ENCODE data around the gene HS3ST4. TPM values are rescaled to one million over a fixed set of nuclear protein-coding genes. Genes with fewer than 3 reads are reported as not detected.
"Not testable (repeated sequence)": the region's sequence is repeated elsewhere in the genome, so short reads cannot be mapped to it uniquely, and the experiment has no call there.

Gene HS3ST4
- total RNA-seq, 4 donors from 2014 or later, result 0.15 to 4.6 (median 0.37) TPM

DNA sequence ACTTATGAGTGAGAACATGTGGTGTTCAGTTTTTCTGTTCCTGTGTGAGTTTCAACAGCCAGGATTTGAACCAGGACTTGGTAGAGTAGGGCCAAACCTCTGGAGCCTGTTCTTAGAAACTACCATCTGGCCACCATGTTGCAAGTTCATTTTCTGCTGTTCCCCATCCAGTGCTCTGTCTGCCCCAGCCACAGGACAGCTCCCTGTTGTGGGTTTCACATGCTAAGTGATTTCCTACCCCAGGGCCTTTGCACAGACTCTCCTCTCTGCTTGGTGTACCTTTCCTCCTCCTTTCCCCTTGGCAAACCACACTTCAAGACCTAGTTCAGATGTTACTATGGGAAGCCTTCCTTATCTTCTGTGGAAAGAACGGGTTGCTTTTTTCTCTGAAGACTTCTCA is 79.5 kb downstream of the HS3ST4 start:
- WGBS, 2 donors, result 95 to 100% methylated on average over 1 of the region's 1 CpG
- DNase-seq, result no peak
- TF ChIP-seq, protein P1, sequence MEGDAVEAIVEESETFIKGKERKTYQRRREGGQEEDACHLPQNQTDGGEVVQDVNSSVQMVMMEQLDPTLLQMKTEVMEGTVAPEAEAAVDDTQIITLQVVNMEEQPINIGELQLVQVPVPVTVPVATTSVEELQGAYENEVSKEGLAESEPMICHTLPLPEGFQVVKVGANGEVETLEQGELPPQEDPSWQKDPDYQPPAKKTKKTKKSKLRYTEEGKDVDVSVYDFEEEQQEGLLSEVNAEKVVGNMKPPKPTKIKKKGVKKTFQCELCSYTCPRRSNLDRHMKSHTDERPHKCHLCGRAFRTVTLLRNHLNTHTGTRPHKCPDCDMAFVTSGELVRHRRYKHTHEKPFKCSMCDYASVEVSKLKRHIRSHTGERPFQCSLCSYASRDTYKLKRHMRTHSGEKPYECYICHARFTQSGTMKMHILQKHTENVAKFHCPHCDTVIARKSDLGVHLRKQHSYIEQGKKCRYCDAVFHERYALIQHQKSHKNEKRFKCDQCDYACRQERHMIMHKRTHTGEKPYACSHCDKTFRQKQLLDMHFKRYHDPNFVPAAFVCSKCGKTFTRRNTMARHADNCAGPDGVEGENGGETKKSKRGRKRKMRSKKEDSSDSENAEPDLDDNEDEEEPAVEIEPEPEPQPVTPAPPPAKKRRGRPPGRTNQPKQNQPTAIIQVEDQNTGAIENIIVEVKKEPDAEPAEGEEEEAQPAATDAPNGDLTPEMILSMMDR (IDR thresholded peaks at IDR 0.05), result no peak
- TF ChIP-seq POLR2A (IDR thresholded peaks at IDR 0.05), result no peak
- intact Hi-C loops (cut with DNase I), result no loop called here
- Histone ChIP-seq H3K9me3 (no peaks in the 10 kb centered on the region), H3K27ac (no peak overlapping the region), H3K27me3 (no peaks in the 10 kb centered on the region), H3K4me1 (no peaks in the 10 kb centered on the region), H3K36me3 (no peaks in the 10 kb centered on the region), H3K4me3 (no peak overlapping the region)

DNA sequence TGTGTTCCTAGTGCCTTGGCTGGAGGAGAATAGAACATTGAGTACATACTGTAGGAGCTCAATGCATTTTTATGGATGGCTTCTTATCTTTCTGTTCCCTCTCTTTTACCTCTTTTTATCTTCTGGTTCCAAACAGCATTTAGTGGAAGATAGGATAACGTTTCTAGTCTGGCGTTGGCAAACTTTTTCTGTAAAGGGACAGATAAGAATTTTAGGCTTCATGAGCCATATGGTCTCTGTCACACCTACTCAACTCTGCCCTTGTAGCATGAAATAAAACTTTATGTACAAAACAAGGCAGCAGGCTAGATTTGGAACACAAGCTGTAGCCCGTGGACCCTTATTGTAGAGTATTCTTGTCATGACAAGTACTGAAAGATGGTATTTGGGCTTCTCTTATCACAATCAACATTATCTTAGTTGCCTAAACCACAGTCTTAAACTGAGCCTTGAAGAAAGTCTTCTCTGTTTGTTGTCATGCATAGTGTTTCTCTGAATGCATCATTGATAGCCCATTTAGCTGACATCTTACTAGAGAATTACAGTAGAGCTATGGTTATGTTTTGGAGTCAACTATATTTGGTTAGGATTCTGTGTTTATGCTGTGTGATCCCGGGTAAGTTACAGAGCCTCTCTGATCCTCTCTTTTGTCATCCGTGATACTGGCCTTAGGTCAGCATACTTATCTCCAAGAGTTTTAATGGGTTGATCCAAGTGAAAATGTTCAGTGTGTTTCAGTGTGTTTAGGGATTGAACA is 80.2 kb downstream of the HS3ST4 start:
- Histone ChIP-seq H3K4me1 (no peaks in the 10 kb centered on the region), H3K4me3 (no peak overlapping the region), H3K27me3 (no peaks in the 10 kb centered on the region), H3K36me3 (no peaks in the 10 kb centered on the region), H3K27ac (no peak overlapping the region), H3K9me3 (no peaks in the 10 kb centered on the region)
- 56 to 68% methylated on average over 5 of the region's 5 CpGs for WGBS, 2 donors
- intact Hi-C loops (cut with DNase I), result no loop called here
- TF ChIP-seq, protein P1 (IDR thresholded peaks at IDR 0.05), result no peak
- TF ChIP-seq POLR2A (IDR thresholded peaks at IDR 0.05), result no peak
- DNase-seq, result no peak

DNA sequence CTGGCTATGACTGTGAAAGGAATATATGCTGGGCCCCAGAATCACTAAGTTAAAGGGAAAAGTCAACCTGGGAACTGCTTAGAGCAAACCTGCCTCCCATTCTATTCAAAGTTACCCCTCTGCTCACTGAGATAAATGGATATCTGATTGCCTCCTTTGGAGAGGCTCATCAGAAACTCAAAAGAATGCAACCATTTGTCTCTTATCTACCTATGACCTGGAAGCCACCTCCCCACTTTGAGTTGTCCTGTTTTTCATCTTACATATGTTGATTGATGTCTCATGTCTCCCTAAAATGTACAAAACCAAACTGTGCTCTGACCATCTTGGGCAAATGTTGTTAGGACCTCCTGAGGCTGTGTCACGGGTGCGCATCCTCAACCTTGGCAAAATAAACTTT is 84.5 kb downstream of the HS3ST4 start:
- H3K27ac ChIP-seq; intact Hi-C loops (cut with DNase I); H3K4me1 ChIP-seq; DNase-seq; H3K27me3 ChIP-seq; H3K36me3 ChIP-seq; H3K4me3 ChIP-seq; H3K9me3 ChIP-seq: not testable (repeated sequence)
- WGBS, 2 donors, result 80 to 85% methylated on average over 2 of the region's 2 CpGs

DNA sequence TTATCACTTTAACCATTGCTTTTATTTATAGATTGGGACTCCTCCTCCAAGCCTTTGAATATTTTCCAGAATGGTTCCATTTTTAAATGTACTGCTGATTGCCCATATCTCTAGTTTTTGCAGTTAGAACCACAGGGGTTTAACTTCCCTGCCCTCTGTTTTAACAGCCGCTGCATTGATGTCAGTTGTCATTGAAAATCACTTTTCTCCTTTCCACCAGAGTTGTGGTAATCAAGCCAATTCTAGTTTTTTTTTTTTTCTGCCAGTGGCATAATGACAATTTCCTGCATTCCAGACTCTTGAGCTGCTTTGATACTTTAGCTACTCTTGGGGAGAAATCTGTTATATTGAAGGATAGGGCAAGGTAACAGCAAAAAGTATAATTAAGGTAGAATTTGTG is 91.5 kb downstream of the HS3ST4 start:
- intact Hi-C loops (cut with DNase I), result no loop called here
- no peaks in the 10 kb centered on the region for H3K9me3 ChIP-seq

DNA sequence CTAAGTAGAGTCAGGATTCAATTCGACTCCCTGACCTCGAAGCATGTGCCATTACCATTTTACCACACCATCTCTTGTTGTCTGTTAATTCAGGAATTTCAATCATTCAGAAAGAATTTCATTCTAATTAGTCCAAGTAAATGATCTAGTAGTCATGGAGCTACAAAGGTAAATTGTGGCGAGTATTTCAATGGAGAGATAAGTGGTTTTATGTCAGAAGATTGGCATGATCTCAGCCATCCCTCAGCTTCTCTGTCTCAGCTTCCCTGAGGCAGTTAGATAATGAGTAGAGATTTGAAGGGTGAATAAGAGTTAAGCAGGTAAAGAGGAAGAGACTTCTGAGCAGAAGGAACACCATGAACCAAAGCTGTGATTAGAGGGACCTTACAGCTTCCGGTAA is 93.6 kb downstream of the HS3ST4 start:
- no peak for TF ChIP-seq POLR2A (IDR thresholded peaks at IDR 0.05)
- TF ChIP-seq, protein P1 (IDR thresholded peaks at IDR 0.05), result no peak
- intact Hi-C loops (cut with DNase I), result no loop called here
- Histone ChIP-seq H3K9me3 (no peaks in the 10 kb centered on the region), H3K4me3 (no peak overlapping the region), H3K27ac (no peak overlapping the region), H3K4me1 (no peaks in the 10 kb centered on the region), H3K36me3 (no peaks in the 10 kb centered on the region), H3K27me3 (no peaks in the 10 kb centered on the region)
- 49 to 70% methylated on average over 4 of the region's 4 CpGs for WGBS, 2 donors
- no peak for DNase-seq

More for the DNA sequence above, 91.5 kb downstream of the HS3ST4 start:
- Histone ChIP-seq H3K36me3 (no peaks in the 10 kb centered on the region), H3K4me3 (no peak overlapping the region), H3K27me3 (no peaks in the 10 kb centered on the region), H3K4me1 (no peaks in the 10 kb centered on the region), H3K27ac (no peak overlapping the region)
- 50 to 59% methylated on average over 1 of the region's 1 CpG for WGBS, 2 donors
- TF ChIP-seq, protein P1 (IDR thresholded peaks at IDR 0.05), result no peak
- TF ChIP-seq POLR2A (IDR thresholded peaks at IDR 0.05), result no peak
- DNase-seq, result no peak

DNA sequence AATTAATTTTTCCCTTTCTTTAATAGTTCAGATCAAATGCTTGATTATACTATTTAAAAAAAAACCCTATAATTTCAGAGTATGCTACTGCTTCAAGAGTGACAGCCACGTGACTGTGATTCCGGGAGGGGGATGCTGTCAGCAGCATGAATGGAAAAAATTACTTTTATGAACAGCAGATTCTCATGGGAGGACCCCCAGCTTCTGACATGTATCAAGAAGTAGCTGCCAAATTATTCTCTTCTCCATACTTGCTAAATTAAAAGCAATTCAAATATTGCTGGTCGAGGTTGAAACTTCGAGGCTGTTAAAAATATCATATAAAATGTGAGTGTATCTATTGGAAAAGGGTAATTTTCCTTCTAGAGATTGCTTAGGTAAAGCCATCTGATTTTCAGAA is 95.0 kb downstream of the HS3ST4 start:
- intact Hi-C loops (cut with DNase I), result no loop called here
- no peak for TF ChIP-seq POLR2A (IDR thresholded peaks at IDR 0.05)
- TF ChIP-seq, protein P1 (IDR thresholded peaks at IDR 0.05), result no peak
- Histone ChIP-seq H3K4me3 (no peak overlapping the region), H3K4me1 (no peaks in the 10 kb centered on the region), H3K9me3 (no peaks in the 10 kb centered on the region), H3K36me3 (no peaks in the 10 kb centered on the region), H3K27ac (no peak overlapping the region), H3K27me3 (no peaks in the 10 kb centered on the region)
- WGBS, 2 donors, result 75 to 89% methylated on average over 4 of the region's 4 CpGs
- no peak for DNase-seq

Measured in esophagus squamous epithelium (tissue), 5 donors.